Measurements from ENCODE around the gene DOCK3.

DOCK3 gene

GRCh38 chr3:51422211-51422610 is 747.5 kb downstream of the DOCK3 start:
- H3K36me3 ChIP-seq (ENCODE audit: control insufficient read depth, low read length), result peaks cover 64% of the 10 kb centered on the region
- no peak overlapping the region for H3K4me2 ChIP-seq (ENCODE audit: low read length)
- H3K27me3 ChIP-seq (ENCODE audit: control insufficient read depth, low read length), result no peaks in the 10 kb centered on the region
- no peaks in the 10 kb centered on the region for H3K4me1 ChIP-seq (ENCODE audit: control insufficient read depth, low read length)
- no peak for TF ChIP-seq EZH2phosphoT487 (IDR thresholded peaks at IDR 0.05; ENCODE audit: borderline replicate concordance, low read length)
- TF ChIP-seq CTCF (IDR thresholded peaks at IDR 0.05; ENCODE audit: low read depth, low read length, poor library complexity, severe bottlenecking), result no peak
- H3K4me3 ChIP-seq (ENCODE audit: low read length), result no peak overlapping the region
- no peak overlapping the region for H3K27ac ChIP-seq (ENCODE audit: low read depth, low read length)
- no peaks in the 10 kb centered on the region for H3K79me2 ChIP-seq (ENCODE audit: control insufficient read depth, low read length)
- H3F3A ChIP-seq (ENCODE audit: control insufficient read depth, insufficient read depth), result no peaks in the 10 kb centered on the region
- no peaks in the 10 kb centered on the region for H3K9me2 ChIP-seq (replicated peaks; ENCODE audit: control insufficient read depth, low read length)
- no peaks in the 10 kb centered on the region for H3K9me3 ChIP-seq (ENCODE audit: control insufficient read depth, insufficient read depth, low read length)
- H4K20me1 ChIP-seq (ENCODE audit: control insufficient read depth, insufficient read depth, low read depth, low read length), result no peaks in the 10 kb centered on the region

- Histone ChIP-seq H3F3A (ENCODE audit: control insufficient read depth, insufficient read depth) (0 out of 2 replicates have a peak, but pooled peaks cover 3% of the 10 kb centered on the region), H3K4me2 (ENCODE audit: low read length) (no peak overlapping the region), H3K4me1 (ENCODE audit: control insufficient read depth, low read length) (no peaks in the 10 kb centered on the region), H3K9me3 (ENCODE audit: control insufficient read depth, insufficient read depth, low read length) (no peaks in the 10 kb centered on the region), H3K79me2 (ENCODE audit: control insufficient read depth, low read length) (no peaks in the 10 kb centered on the region), H3K4me3 (ENCODE audit: low read length) (no peak overlapping the region), H3K9me2 (replicated peaks; ENCODE audit: control insufficient read depth, low read length) (no peaks in the 10 kb centered on the region), H3K27me3 (ENCODE audit: control insufficient read depth, low read length) (no peaks in the 10 kb centered on the region), H4K20me1 (ENCODE audit: control insufficient read depth, insufficient read depth, low read depth, low read length) (no peaks in the 10 kb centered on the region), H3K27ac (ENCODE audit: low read depth, low read length) (no peak overlapping the region), H3K36me3 (ENCODE audit: control insufficient read depth, low read length) (peaks cover 63% of the 10 kb centered on the region)
- no peak for TF ChIP-seq CTCF (IDR thresholded peaks at IDR 0.05; ENCODE audit: low read depth, low read length, poor library complexity, severe bottlenecking)
- TF ChIP-seq EZH2phosphoT487 (IDR thresholded peaks at IDR 0.05; ENCODE audit: borderline replicate concordance, low read length), result no peak
These were observed 752.2 kb downstream of the DOCK3 start for GRCh38 chr3:51426921-51427320.

GRCh38 chr3:51429138-51429537 is 754.4 kb downstream of the DOCK3 start:
- Histone ChIP-seq H4K20me1 (ENCODE audit: control insufficient read depth, insufficient read depth, low read depth, low read length) (no peaks in the 10 kb centered on the region), H3K4me1 (ENCODE audit: control insufficient read depth, low read length) (no peaks in the 10 kb centered on the region), H3K4me2 (ENCODE audit: low read length) (no peak overlapping the region), H3F3A (ENCODE audit: control insufficient read depth, insufficient read depth) (0 out of 2 replicates have a peak, but pooled peaks cover 3% of the 10 kb centered on the region), H3K36me3 (ENCODE audit: control insufficient read depth, low read length) (peaks cover 67% of the 10 kb centered on the region), H3K79me2 (ENCODE audit: control insufficient read depth, low read length) (peaks cover 2% of the 10 kb centered on the region), H3K9me2 (replicated peaks; ENCODE audit: control insufficient read depth, low read length) (no peaks in the 10 kb centered on the region), H3K27ac (ENCODE audit: low read depth, low read length) (no peak overlapping the region), H3K9me3 (ENCODE audit: control insufficient read depth, insufficient read depth, low read length) (no peaks in the 10 kb centered on the region), H3K4me3 (ENCODE audit: low read length) (no peak overlapping the region), H3K27me3 (ENCODE audit: control insufficient read depth, low read length) (no peaks in the 10 kb centered on the region)
- TF ChIP-seq CTCF (IDR thresholded peaks at IDR 0.05; ENCODE audit: low read depth, low read length, poor library complexity, severe bottlenecking), result no peak
- no peak for TF ChIP-seq EZH2phosphoT487 (IDR thresholded peaks at IDR 0.05; ENCODE audit: borderline replicate concordance, low read length)

Data from DOHH2 (cell line).